Heart left ventricle (tissue), 16 donors: Measurements from ENCODE around the gene PCYT2. TPM values are rescaled to one million over a fixed set of nuclear protein-coding genes. Genes with fewer than 3 reads are reported as not detected.

ENCODE experiments used
- ATAC-seq, 4 donors: fragments of 200-7000 bp; cut with Tn5 transposase; one replicate each; pipeline ENCODE4 v1.9.1; 2020 to 2022; ENCODE audit warnings: moderate library complexity in 4 of 4, mild to moderate bottlenecking in 3 of 4, moderate number of reproducible peaks in 1 of 4
- DNase-seq, 5 donors: peaks; one replicate each; pipeline ENCODE4 v3.0.0-alpha.2; 2020
- H3K27ac ChIP-seq, 12 donors: fragments of 200-600 bp; sonication (generic) in 4 of 12; one replicate each; pipeline versions ENCODE4 v1.5.0 to v1.8.0; 2016 to 2022; ENCODE audit warnings: mild to moderate bottlenecking in 2 of 12
- H3K27me3 ChIP-seq, 9 donors: fragments of 200-600 bp; sonication (generic) in 2 of 9; one replicate each; pipeline versions ENCODE4 v1.5.1 to v1.8.0; 2016 to 2022; ENCODE audit warnings: mild to moderate bottlenecking in 3 of 9
- H3K36me3 ChIP-seq, 9 donors: fragments of 200-600 bp; sonication (generic) in 2 of 9; one replicate each; pipeline versions ENCODE4 v1.5.0 to v1.8.0; 2018 to 2022; ENCODE audit warnings: mild to moderate bottlenecking in 2 of 9
- H3K4me1 ChIP-seq, 12 donors: fragments of 200-600 bp; sonication (generic) in 4 of 12; one replicate each; pipeline versions ENCODE4 v1.5.0 to v1.8.0; 2016 to 2022; ENCODE audit warnings: mild to moderate bottlenecking in 3 of 12
- H3K4me3 ChIP-seq, 12 donors: fragments of 200-600 bp; sonication (generic) in 4 of 12; one replicate each; pipeline versions ENCODE4 v1.5.0 to v1.8.0; 2017 to 2022; ENCODE audit warnings: mild to moderate bottlenecking in 9 of 12, moderate library complexity in 4 of 12
- H3K9me3 ChIP-seq, 12 donors: fragments of 200-600 bp; sonication (generic) in 4 of 12; one replicate each; pipeline versions ENCODE4 v1.5.0 to v1.8.0; 2016 to 2022; ENCODE audit warnings: mild to moderate bottlenecking in 1 of 12
- POLR2A ChIP-seq, 2 donors: fragments of 450-650 bp; IDR thresholded peaks; one replicate each; pipeline ENCODE4 v1.6.1; 2017; ENCODE audit warnings: antibody characterized with exemption in 2 of 2, mild to moderate bottlenecking in 2 of 2, moderate library complexity in 2 of 2
- WGBS, 4 donors: extraction: QIAGEN DNeasy Blood & Tissue Kit in 2 of 4; methylation state at CpG; one replicate each; pipeline versions ENCODE4 v1.1.5 to v1.1.7; 2013 to 2018; 5-methylcytosine and 5-hydroxymethylcytosine counted together
- intact Hi-C, 10 donors: fragments of 100-400 bp; cut with DNase I; formaldehyde crosslinking; loops; one replicate each; pipeline versions ENCODE4 v1.11.1 to v1.14.2; 2022
- polyA plus RNA-seq, 2 donors: library from polyadenylated mRNA; stranded (reverse); fragments of 200-250 nt; gene quantifications; one replicate each; pipeline ENCODE4 v1.2.3, GENCODE V29; 2013
- total RNA-seq, 9 donors: library from RNA; depleted of rRNA in 2 of 9; stranded (reverse); fragments of >200 nt in 2 of 9; fragmentation: NEBNext Ultra II Directional in 3 of 9; extraction: Animal tissue kit (Norgen Biotek cat#: 25700) in 3 of 9; gene quantifications; one replicate each; pipeline versions ENCODE4 v1.1.0 to v1.2.4, GENCODE V29; 2016 to 2023
- TF ChIP-seq, protein P1 (sequence below), 12 donors: fragments of 200-600 bp; sonication (generic) in 4 of 12; IDR thresholded peaks; one replicate each; pipeline versions ENCODE4 v1.5.0 to v1.8.0; 2018 to 2022; ENCODE audit warnings: antibody characterized with exemption in 12 of 12, mild to moderate bottlenecking in 5 of 12
- donor health status: ischemic (EF 13 %, LVEDD 7.1; RV severe dilation, severe dysfunction).
- donor health status: healthy with polysubstance abuse.
- donor health status: DM: no; HTN: yes; CAD: no.
- donor health status: DM: no; HTN: no; CAD: no.
- donor health status: ischemic (EF 25% LVEDD 6.9; RV normal size, moderate dysfunction).
- donor health status: ischemic (EF 25% LVEDD 5.7; RV mildly dilated, moderate dysfunction).
- donor health status: healthy.
- donor health status: DM: yes; HTN: yes; CAD: no.
- donor health status: ischemic (EF 35%, LVEDD 5.7; RV mildly dilated, moderate dysfunction).
- donor health status: nonischemic (EF 11% LVEDD 7.7; RV severe dilation, severe dysfunction).
- donor health status: DM: yes; HTN: yes; CAD: no.
- donor health status: PGD.
- donor health status: ischemic (EF 29% LVEDD 5.4; RV normal size, mild dysfunction).
- donor health status: nonischemic (EF 23%, LVEDD 6.1; RV moderate dilation, normal function).

The PCYT2 gene
- total and polyA plus RNA-seq, 11 donors: 28.8 to 85.5 (median 49.7) TPM

DNA sequence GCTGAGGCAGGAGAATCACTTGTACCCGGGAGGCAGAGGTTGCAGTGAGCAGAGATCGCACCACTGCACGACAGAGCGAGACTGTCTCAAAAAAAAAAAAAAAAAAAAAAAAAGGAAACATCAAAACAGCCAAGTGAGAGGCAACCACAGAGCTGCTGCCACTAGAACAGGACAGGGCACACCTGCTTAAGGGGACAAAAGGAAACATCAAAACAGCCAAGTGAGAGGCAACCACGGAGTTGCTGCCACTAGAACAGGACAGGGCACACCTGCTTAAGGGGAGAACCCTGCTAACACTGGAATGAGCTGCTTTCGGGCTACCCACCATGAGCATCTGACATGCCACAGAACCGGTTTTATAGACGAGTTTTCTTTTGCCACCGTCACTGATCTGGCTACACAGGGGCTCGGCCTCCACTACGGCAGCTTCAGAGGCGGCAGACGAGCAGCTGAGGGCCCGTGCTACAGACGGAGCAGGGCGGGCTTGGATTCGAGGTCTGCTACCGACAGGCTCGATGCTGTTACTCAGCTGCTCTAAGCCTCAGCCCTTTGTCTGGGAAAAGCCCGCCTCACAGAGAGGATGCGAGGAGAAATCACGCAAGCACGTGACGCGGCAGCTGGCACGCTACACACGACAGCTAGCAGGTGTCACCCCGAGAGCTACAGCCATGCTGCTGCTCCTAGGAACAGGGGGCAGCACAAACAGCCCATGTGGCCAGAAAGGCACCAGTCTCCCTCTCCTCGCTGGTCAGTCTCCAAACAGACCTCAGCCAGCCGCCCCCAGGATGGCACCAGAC, 52.8 kb downstream of the PCYT2 start:
- Histone ChIP-seq H3K27ac (no peak overlapping the region), H3K4me1 (peaks cover 11 to 59% (median 44%) of the 10 kb centered on the region in 12 donors), H3K4me3 (peak overlapping the region in 8 of 12 donors; percentile 81 to 99 (median 91)), H3K27me3 (no peaks in the 10 kb centered on the region), H3K9me3 (no peaks in the 10 kb centered on the region), H3K36me3 (peaks cover 0 to 66% (median 50%) of the 10 kb centered on the region in 9 donors)
- WGBS, 4 donors: 79 to 89% (median 86%) methylated on average over 15 to 30 of the region's 30 CpGs
- intact Hi-C loops: loop anchor here in 1 of 10 donors (5.0 kb wide), 1 partner anchor 36 kb away; no protein-coding TSS in a partner anchor
- no peak for ATAC-seq
- no peak for DNase-seq
- TF ChIP-seq POLR2A (IDR thresholded peaks at IDR 0.05): no peak
- TF ChIP-seq, protein P1, sequence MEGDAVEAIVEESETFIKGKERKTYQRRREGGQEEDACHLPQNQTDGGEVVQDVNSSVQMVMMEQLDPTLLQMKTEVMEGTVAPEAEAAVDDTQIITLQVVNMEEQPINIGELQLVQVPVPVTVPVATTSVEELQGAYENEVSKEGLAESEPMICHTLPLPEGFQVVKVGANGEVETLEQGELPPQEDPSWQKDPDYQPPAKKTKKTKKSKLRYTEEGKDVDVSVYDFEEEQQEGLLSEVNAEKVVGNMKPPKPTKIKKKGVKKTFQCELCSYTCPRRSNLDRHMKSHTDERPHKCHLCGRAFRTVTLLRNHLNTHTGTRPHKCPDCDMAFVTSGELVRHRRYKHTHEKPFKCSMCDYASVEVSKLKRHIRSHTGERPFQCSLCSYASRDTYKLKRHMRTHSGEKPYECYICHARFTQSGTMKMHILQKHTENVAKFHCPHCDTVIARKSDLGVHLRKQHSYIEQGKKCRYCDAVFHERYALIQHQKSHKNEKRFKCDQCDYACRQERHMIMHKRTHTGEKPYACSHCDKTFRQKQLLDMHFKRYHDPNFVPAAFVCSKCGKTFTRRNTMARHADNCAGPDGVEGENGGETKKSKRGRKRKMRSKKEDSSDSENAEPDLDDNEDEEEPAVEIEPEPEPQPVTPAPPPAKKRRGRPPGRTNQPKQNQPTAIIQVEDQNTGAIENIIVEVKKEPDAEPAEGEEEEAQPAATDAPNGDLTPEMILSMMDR (IDR thresholded peaks at IDR 0.05): no peak

GRCh38 chr17:81854974-81855774, 56.0 kb downstream of the PCYT2 start:
- Histone ChIP-seq H3K4me1 (peaks cover 11 to 40% (median 27%) of the 10 kb centered on the region in 12 donors), H3K4me3 (no peak overlapping the region), H3K9me3 (no peaks in the 10 kb centered on the region), H3K36me3 (peaks cover 0 to 89% (median 81%) of the 10 kb centered on the region in 9 donors), H3K27me3 (no peaks in the 10 kb centered on the region), H3K27ac (peak overlapping the region in 3 of 12 donors; percentile 2 to 22 (median 13))
- intact Hi-C loops: loop anchor here in 1 of 10 donors (5.0 kb wide), 1 partner anchor 33 kb away; no protein-coding TSS in a partner anchor
- no peak for DNase-seq
- no peak for TF ChIP-seq POLR2A (IDR thresholded peaks at IDR 0.05)
- TF ChIP-seq, protein P1 (IDR thresholded peaks at IDR 0.05): no peak
- peak; percentile 17 to 58 (median 27) for ATAC-seq
- 71 to 72% (median 71%) methylated on average over 26 to 29 of the region's 29 CpGs for WGBS, 4 donors

DNA sequence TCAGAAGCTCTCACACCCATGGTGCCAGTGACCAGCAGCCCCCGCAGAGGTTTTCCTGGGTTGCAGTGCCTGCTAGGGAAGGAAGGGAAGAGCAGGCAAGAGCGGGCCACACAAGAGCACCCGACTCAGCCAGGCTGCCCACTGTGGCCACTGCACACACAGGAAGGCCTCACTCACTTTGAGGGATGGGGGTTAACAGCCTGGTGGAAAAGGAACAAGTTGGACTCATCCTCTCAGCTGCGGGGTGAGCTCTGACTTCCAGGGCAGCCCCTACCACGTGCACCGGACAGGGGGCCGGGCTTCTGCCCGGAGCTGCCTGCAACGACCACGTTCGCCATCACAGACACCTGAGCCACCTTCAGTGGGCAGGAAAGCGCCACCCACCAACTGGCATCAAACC, 59.0 kb downstream of the PCYT2 start:
- ATAC-seq (no peak), DNase-seq (no peak)
- Histone ChIP-seq H3K9me3 (no peaks in the 10 kb centered on the region), H3K27me3 (no peaks in the 10 kb centered on the region), H3K27ac (no peak overlapping the region), H3K4me3 (no peak overlapping the region), H3K4me1 (peaks cover 0 to 15% (median 8%) of the 10 kb centered on the region in 12 donors), H3K36me3 (peaks cover 0 to 98% (median 94%) of the 10 kb centered on the region in 9 donors)
- no peak for TF ChIP-seq POLR2A (IDR thresholded peaks at IDR 0.05)
- TF ChIP-seq, protein P1 (IDR thresholded peaks at IDR 0.05): no peak
- 88 to 94% (median 93%) methylated on average over 12 of the region's 12 CpGs for WGBS, 4 donors
- intact Hi-C loops: no loop called here

- Histone ChIP-seq H3K27me3 (no peaks in the 10 kb centered on the region), H3K9me3 (no peaks in the 10 kb centered on the region), H3K36me3 (peaks cover 0 to 100% (median 95%) of the 10 kb centered on the region in 9 donors), H3K4me3 (no peak overlapping the region), H3K27ac (no peak overlapping the region), H3K4me1 (peaks cover 0 to 15% (median 6%) of the 10 kb centered on the region in 12 donors)
- no peak for DNase-seq
- ATAC-seq: no peak
- TF ChIP-seq, protein P1 (IDR thresholded peaks at IDR 0.05): no peak
- TF ChIP-seq POLR2A (IDR thresholded peaks at IDR 0.05): no peak
- 94 to 97% (median 94%) methylated on average over 16 of the region's 16 CpGs for WGBS, 4 donors
- intact Hi-C loops: no loop called here
Measured at GRCh38 chr17:81851423-81851822, 59.8 kb downstream of the PCYT2 start.
